SK-N-SH treated with all-trans-retinoic acid at 6 μM for 48 hours (cell line): ENCODE results near the gene SPINK13.

Experiments
- ESRRG ChIP-seq: fragments of 250-450 bp; sonication (Bioruptor Pico); IDR thresholded peaks from 2 replicates; pipeline ENCODE4 v1.6.1; 2021; ENCODE audit warnings: mild to moderate bottlenecking
- RARB ChIP-seq: fragments of 250-450 bp; sonication (Bioruptor Pico); IDR thresholded peaks from 2 replicates; pipeline ENCODE4 v1.8.0; 2021; ENCODE audit warnings: mild to moderate bottlenecking, moderate library complexity
- SNAI2 ChIP-seq: fragments of 250-450 bp; sonication (Bioruptor Pico); IDR thresholded peaks from 2 replicates; pipeline ENCODE4 v1.5.0; 2020; ENCODE audit warnings: mild to moderate bottlenecking, moderate library complexity
- TCF4 ChIP-seq: fragments of 250-450 bp; sonication (Bioruptor Pico); IDR thresholded peaks from 2 replicates; pipeline ENCODE4 v1.8.0; 2021; ENCODE audit warnings: mild to moderate bottlenecking, moderate library complexity, borderline replicate concordance
- ZC3H10 ChIP-seq: fragments of 250-450 bp; sonication (Bioruptor Pico); IDR thresholded peaks from 2 replicates; pipeline ENCODE4 v1.5.1; 2021; ENCODE audit warnings: mild to moderate bottlenecking, moderate library complexity
- ZNF565 ChIP-seq: fragments of 450-650 bp; formaldehyde crosslinking; conservative IDR thresholded peaks from 2 replicates; pipeline ENCODE4 v1.5.0; 2020; ENCODE audit warnings: low read depth, mild to moderate bottlenecking, moderate library complexity
- TF ChIP-seq, protein P1 (sequence below): fragments of 250-450 bp; sonication (Bioruptor Pico); IDR thresholded peaks from 2 replicates; pipeline ENCODE4 v1.8.0; 2020; ENCODE audit warnings: mild to moderate bottlenecking, moderate library complexity, borderline replicate concordance

DNA sequence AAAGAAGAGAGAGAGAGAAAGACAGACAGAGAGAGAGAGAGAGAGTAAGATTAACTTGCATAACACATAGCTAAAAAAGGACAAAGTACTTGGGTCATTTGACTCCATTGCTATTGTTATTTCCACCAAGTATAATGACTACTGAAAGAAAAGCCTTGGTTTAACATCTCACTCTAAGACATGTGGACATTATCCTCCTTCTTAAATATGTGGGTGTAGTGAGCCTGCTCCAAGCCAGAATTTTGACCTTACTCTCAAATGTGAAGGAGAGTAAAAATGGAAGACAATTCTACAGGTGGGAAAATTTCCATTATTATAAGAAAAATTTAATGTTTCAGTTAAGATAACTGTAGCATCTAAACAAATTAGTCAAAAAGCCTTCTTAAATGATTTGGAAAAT is 38.8 kb upstream of the SPINK13 start:
- TF ChIP-seq SNAI2 (no peak), ZC3H10 (CRISPR knock-in tag) (no peak), TCF4 (CRISPR knock-in tag) (no peak), ESRRG (CRISPR knock-in tag) (no peak), RARB (no peak), ZNF565 (CRISPR knock-in tag) (no peak)
- TF ChIP-seq, protein P1, sequence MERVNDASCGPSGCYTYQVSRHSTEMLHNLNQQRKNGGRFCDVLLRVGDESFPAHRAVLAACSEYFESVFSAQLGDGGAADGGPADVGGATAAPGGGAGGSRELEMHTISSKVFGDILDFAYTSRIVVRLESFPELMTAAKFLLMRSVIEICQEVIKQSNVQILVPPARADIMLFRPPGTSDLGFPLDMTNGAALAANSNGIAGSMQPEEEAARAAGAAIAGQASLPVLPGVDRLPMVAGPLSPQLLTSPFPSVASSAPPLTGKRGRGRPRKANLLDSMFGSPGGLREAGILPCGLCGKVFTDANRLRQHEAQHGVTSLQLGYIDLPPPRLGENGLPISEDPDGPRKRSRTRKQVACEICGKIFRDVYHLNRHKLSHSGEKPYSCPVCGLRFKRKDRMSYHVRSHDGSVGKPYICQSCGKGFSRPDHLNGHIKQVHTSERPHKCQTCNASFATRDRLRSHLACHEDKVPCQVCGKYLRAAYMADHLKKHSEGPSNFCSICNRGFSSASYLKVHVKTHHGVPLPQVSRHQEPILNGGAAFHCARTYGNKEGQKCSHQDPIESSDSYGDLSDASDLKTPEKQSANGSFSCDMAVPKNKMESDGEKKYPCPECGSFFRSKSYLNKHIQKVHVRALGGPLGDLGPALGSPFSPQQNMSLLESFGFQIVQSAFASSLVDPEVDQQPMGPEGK (CRISPR knock-in tag), result no peak
